22Rv1 (cell line): ENCODE measurements around the gene GABRR1.

Experiments
- H3K27ac ChIP-seq: fragments of 450-650 bp; 2 replicates; pipeline ENCODE4 v1.5.1; 2017
- ZFX ChIP-seq: fragments of 450-650 bp; IDR thresholded peaks from 2 replicates; pipeline ENCODE4 v1.6.1; 2017; ENCODE audit warnings: antibody characterized with exemption, borderline replicate concordance
- TF ChIP-seq, protein P1 (sequence below): fragments of 450-650 bp; IDR thresholded peaks from 2 replicates; pipeline ENCODE4 v1.5.1; 2017; ENCODE audit warnings: mild to moderate bottlenecking

Gene GABRR1

DNA sequence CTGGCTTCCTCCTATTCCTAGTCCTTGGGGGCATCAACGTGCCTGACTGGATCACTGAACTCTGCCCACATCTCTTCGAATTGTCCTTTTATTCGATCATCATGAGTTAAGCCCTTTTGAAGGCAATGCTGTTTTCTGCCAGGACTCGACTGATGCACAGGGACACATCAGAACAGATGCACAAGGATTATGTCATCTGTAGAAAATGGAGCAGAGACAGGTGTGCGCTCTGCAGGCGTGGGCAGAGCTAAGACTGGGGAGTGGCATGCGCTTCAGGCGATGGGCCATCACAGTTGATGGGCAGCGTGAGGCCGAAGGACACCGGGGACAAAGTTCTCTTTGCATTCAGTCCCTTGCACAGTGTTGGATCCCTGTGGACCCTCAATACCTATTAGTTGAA is 13.1 kb downstream of the GABRR1 start:
- no peak overlapping the region for H3K27ac ChIP-seq
- no peak for TF ChIP-seq ZFX
- TF ChIP-seq, protein P1, sequence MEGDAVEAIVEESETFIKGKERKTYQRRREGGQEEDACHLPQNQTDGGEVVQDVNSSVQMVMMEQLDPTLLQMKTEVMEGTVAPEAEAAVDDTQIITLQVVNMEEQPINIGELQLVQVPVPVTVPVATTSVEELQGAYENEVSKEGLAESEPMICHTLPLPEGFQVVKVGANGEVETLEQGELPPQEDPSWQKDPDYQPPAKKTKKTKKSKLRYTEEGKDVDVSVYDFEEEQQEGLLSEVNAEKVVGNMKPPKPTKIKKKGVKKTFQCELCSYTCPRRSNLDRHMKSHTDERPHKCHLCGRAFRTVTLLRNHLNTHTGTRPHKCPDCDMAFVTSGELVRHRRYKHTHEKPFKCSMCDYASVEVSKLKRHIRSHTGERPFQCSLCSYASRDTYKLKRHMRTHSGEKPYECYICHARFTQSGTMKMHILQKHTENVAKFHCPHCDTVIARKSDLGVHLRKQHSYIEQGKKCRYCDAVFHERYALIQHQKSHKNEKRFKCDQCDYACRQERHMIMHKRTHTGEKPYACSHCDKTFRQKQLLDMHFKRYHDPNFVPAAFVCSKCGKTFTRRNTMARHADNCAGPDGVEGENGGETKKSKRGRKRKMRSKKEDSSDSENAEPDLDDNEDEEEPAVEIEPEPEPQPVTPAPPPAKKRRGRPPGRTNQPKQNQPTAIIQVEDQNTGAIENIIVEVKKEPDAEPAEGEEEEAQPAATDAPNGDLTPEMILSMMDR = no peak

DNA sequence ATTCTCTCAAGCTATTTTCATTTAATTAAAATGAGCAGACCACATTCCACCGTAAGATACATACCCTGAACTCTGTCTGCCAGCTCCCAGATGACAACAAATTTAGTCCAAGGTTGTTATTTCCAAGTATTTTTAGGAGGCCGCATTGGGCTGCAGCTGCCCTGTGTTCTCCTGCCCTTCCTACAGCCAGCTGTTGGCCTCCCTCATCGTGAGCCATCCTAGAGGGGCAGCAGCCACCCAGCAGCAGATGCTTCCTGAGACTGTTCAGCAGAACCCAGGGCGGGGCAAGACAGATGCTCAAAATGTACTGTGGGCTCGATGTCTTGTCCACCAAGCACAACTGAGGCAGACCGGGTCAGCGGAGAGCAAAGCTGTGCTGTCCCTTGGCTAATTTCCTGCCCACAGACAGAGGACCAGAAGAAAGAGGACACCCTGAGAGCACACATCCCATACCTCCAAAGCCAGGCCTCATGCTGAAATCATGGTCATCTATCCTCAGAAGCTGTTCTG is 16.4 kb downstream of the GABRR1 start:
- TF ChIP-seq, protein P1 = no peak
- TF ChIP-seq ZFX = no peak
- no peak overlapping the region for H3K27ac ChIP-seq

GRCh38 chr6:89199579-89199978 is 17.6 kb downstream of the GABRR1 start:
- H3K27ac ChIP-seq = no peak overlapping the region
- TF ChIP-seq, protein P1 = no peak
- TF ChIP-seq ZFX = no peak

- H3K27ac ChIP-seq = no peak overlapping the region
These were observed 18.9 kb downstream of the GABRR1 start for GRCh38 chr6:89198235-89198634.

DNA sequence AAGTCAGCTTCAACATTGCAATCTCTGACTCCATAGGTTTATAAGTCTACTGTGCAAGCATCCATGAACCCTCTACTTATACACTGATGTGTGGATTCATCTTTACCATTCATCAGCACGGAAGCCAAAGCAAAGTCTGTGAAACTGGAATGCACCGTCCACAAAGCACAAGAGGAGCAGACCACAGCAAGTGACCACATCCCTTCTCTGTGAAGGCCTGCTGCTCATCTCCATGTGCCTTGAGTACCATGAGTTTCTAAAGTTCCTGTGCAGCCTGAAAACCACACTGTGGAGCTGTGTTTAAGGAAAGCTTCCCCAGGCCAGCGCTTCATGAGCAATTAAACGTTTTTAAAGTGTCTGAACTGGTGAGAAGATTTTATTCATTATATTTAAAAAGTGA is 20.0 kb downstream of the GABRR1 start:
- TF ChIP-seq, protein P1 = no peak
- no peak for TF ChIP-seq ZFX

More at GRCh38 chr6:89198235-89198634, 18.9 kb downstream of the GABRR1 start:
- no peak for TF ChIP-seq ZFX
- TF ChIP-seq, protein P1 = no peak

GRCh38 chr6:89194559-89194958 is 22.6 kb downstream of the GABRR1 start:
- H3K27ac ChIP-seq = no peak overlapping the region
- TF ChIP-seq, protein P1 = no peak
- TF ChIP-seq ZFX = no peak

More for the DNA sequence above, 20.0 kb downstream of the GABRR1 start:
- no peak overlapping the region for H3K27ac ChIP-seq

- TF ChIP-seq, protein P1 = no peak
- TF ChIP-seq ZFX = no peak
- H3K27ac ChIP-seq = no peak overlapping the region
These were observed 26.4 kb downstream of the GABRR1 start for GRCh38 chr6:89190741-89191140.
